Large intestine (tissue), 3 donors: Measurements from ENCODE around the gene SULT4A1. TPM values are rescaled to one million over a fixed set of nuclear protein-coding genes. Genes with fewer than 3 reads are reported as not detected.

Experiments
- DNase-seq, 2 donors: peaks; one replicate each; pipeline versions ENCODE4 v3.0.0 to v3.0.0-alpha.2; 2013
- H3K27ac ChIP-seq: one replicate; pipeline ENCODE4 v1.5.1; 2013; ENCODE audit warnings: low read length
- H3K27me3 ChIP-seq: 2 replicates; pipeline ENCODE4 v1.6.1; 2013; ENCODE audit warnings: low read length; ENCODE audit not compliant: control insufficient read depth, insufficient read depth
- H3K36me3 ChIP-seq: 2 replicates; pipeline ENCODE4 v1.6.1; 2013; ENCODE audit warnings: low read length; ENCODE audit not compliant: control insufficient read depth, insufficient read depth
- H3K4me1 ChIP-seq: one replicate; pipeline ENCODE4 v1.6.1; 2013; ENCODE audit warnings: low read length; ENCODE audit not compliant: control insufficient read depth, insufficient read depth
- H3K4me3 ChIP-seq: one replicate; pipeline ENCODE4 v1.5.1; 2013; ENCODE audit warnings: low read length
- H3K9me3 ChIP-seq: one replicate; pipeline ENCODE4 v1.6.1; 2013; ENCODE audit warnings: mild to moderate bottlenecking, low read depth, low read length, moderate library complexity; ENCODE audit not compliant: control insufficient read depth
- WGBS: methylation state at CpG from one replicate; pipeline ENCODE4 v1.1.5; 2013; ENCODE audit warnings: low lambda C conversion rate; ENCODE audit not compliant: insufficient coverage; 5-methylcytosine and 5-hydroxymethylcytosine counted together
- polyA plus RNA-seq: library from polyadenylated mRNA; unstranded; fragments of 120-200 nt; gene quantifications from one replicate; pipeline ENCODE4 v1.2.1, GENCODE V29; 2013

The SULT4A1 gene
- polyA plus RNA-seq, 1 donor, result 5.0 TPM

DNA sequence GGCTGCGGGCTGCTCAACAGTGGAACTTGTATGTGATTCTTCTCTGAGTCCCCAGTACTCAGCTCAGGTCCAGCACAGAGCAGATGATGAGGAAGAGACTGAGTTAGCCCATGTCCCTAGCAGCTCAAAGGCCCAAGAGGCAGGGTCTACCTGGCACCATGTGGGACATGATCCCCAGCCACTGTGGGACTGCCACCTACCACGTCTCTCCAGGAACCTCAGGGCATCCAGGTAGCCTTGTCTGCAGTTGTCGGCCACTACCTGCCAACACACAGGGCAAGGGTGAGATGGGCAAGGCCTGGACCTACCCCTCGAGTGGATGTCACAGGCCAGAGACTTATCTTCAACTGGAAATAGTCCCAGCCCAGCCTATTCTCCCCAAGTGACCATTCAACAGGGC, 25.1 kb upstream of the SULT4A1 start:
- H3K27ac ChIP-seq, result no peak overlapping the region
- peaks cover 43% of the 10 kb centered on the region for H3K27me3 ChIP-seq
- WGBS, result no CpG with 5 or more reads among the region's 4 CpGs
- DNase-seq, result no peak
- H3K36me3 ChIP-seq, result no peaks in the 10 kb centered on the region
- H3K9me3 ChIP-seq, result no peaks in the 10 kb centered on the region
- no peak overlapping the region for H3K4me3 ChIP-seq
- no peaks in the 10 kb centered on the region for H3K4me1 ChIP-seq

DNA sequence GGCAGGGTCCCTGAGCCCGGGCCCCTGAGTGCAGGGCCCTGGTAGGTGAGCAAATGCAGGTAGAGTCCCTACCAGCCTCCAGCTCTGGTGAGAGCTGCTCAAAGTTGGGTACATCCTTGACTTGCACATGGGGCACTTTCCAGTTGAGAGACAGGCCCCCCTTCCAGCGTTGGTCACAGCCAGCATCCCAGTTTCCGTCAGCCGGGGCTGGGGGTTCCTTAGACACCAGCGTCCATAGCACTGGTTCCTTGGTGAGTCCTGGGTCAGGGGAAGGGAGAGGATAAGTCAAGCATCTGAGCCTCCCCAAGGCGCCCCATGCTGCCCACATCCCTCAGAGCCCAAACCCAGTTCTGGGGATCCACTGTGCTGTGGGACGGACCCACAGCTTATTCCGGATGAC, 23.9 kb upstream of the SULT4A1 start:
- Histone ChIP-seq H3K36me3 (no peaks in the 10 kb centered on the region), H3K27ac (no peak overlapping the region), H3K4me1 (no peaks in the 10 kb centered on the region), H3K27me3 (peaks cover 31% of the 10 kb centered on the region), H3K9me3 (no peaks in the 10 kb centered on the region), H3K4me3 (no peak overlapping the region)
- no CpG with 5 or more reads among the region's 8 CpGs for WGBS
- DNase-seq, result no peak

DNA sequence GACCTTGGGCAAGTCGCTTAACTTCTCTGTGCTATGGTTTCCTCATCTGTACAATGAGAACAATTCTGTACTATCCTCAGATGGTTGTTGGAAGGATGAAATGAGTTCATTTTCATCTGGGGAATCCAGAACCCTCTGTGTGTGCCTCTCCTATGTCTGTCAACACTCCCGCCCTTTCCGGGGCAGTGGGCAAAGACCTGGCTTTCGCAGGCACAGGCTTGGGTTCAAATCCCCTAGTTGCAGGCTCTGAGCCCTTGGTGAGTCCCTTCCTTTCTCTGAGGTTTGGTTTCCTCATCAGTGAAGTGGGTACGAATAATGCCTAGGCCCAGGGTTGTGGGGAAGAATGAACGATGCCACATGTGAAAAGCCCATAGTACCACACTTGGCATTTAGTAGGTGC, 23.5 kb upstream of the SULT4A1 start:
- Histone ChIP-seq H3K27me3 (peaks cover 27% of the 10 kb centered on the region), H3K9me3 (no peaks in the 10 kb centered on the region), H3K27ac (no peak overlapping the region), H3K36me3 (no peaks in the 10 kb centered on the region), H3K4me1 (no peaks in the 10 kb centered on the region), H3K4me3 (no peak overlapping the region)
- WGBS, result no CpG with 5 or more reads among the region's 6 CpGs
- DNase-seq, result no peak

DNA sequence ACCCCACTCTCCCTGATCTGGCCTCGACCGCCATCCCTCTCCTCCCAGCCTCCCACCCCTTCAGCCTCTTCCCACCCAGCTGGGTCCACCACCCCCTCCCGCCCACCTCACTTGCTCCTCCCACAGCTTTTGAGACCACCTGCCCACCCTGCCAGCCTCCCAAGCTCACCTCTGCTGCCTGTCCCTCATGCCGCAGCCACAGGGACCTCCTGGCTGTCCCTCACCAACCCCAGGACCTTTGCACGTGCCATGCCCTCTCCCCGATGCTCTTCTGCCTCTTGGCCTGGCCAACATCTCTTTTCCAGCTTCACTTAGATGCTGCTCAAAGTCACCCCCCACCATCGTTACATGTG, 23.0 kb upstream of the SULT4A1 start:
- H3K4me1 ChIP-seq, result no peaks in the 10 kb centered on the region
- no peak overlapping the region for H3K27ac ChIP-seq
- DNase-seq, result no peak
- H3K27me3 ChIP-seq, result peaks cover 22% of the 10 kb centered on the region
- H3K9me3 ChIP-seq, result no peaks in the 10 kb centered on the region
- no peak overlapping the region for H3K4me3 ChIP-seq
- no CpG with 5 or more reads among the region's 7 CpGs for WGBS
- no peaks in the 10 kb centered on the region for H3K36me3 ChIP-seq

DNA sequence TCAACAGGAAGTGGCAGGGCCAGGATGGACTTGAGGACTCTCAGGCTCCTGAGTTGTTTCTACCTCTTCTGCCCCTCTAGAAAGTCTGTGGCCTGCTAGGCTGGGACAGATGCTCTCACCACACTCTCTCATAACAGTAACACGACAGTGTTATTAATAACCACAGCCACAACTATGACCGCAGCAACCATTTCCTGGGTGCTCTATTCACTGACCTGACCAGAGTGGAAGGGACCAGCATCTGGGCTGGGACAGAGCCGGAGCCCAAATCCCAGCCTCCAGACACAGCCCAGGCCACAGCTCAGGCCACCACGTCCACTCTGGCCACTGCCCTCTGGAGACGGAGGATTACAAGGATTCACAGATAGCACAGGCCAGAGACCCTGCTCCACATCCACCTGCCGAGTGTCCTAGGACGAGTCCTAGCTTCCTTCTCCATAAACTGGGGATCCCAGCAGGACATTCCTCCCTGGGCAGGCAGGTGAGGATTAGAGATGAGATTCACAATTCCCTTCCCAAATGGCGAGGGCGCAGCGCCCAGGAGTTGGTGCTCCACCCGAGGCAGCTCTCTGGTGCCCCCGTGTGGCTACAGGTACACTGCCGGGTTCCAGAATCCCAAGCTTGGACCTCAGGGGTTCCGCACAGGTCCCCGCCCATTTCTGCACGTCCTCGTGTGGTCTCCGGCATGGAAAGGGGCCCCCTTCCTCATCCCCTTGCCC, 22.4 kb upstream of the SULT4A1 start:
- no peaks in the 10 kb centered on the region for H3K9me3 ChIP-seq
- no peak overlapping the region for H3K4me3 ChIP-seq
- H3K27ac ChIP-seq, result no peak overlapping the region
- WGBS, result no CpG with 5 or more reads among the region's 18 CpGs
- no peak for DNase-seq
- no peaks in the 10 kb centered on the region for H3K36me3 ChIP-seq
- peaks cover 16% of the 10 kb centered on the region for H3K27me3 ChIP-seq
- no peaks in the 10 kb centered on the region for H3K4me1 ChIP-seq

DNA sequence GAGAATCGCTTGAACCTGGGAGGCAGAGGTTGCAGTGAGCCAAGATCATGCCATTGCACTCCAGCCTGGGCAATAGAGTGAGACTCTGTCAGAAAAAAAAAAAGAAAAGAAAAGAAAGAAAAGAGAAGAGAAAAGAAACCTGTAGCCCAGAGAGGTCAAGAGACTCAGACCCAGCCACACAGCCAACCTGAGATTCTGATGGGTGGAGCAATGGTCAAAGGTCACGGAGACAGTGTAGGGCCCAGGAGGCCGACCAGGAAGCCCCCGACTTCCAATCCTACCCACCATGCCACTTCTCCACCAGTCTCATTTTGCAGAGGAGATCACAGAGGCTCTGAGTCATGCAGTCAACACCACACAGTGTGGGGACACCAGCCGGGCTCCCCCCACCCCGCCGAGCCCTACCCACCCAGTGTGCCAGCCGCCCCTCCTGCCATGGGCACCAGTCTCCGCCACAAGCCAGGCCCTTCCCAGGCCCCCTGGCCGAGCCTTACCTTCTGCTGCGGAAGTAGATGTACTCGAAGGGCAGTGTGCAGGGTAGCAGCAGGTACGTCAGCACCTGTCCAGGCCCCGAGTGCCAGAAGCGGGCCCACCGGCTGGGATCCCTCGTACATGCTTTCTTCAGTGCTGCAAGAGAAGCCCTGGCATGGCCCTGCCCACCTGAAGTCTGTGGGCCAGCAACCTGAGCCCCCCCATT, 21.6 kb upstream of the SULT4A1 start:
- no CpG with 5 or more reads among the region's 17 CpGs for WGBS
- peaks cover 8% of the 10 kb centered on the region for H3K27me3 ChIP-seq
- H3K27ac ChIP-seq, result no peak overlapping the region
- no peak for DNase-seq
- H3K4me3 ChIP-seq, result no peak overlapping the region
- no peaks in the 10 kb centered on the region for H3K36me3 ChIP-seq
- no peaks in the 10 kb centered on the region for H3K9me3 ChIP-seq
- no peaks in the 10 kb centered on the region for H3K4me1 ChIP-seq

DNA sequence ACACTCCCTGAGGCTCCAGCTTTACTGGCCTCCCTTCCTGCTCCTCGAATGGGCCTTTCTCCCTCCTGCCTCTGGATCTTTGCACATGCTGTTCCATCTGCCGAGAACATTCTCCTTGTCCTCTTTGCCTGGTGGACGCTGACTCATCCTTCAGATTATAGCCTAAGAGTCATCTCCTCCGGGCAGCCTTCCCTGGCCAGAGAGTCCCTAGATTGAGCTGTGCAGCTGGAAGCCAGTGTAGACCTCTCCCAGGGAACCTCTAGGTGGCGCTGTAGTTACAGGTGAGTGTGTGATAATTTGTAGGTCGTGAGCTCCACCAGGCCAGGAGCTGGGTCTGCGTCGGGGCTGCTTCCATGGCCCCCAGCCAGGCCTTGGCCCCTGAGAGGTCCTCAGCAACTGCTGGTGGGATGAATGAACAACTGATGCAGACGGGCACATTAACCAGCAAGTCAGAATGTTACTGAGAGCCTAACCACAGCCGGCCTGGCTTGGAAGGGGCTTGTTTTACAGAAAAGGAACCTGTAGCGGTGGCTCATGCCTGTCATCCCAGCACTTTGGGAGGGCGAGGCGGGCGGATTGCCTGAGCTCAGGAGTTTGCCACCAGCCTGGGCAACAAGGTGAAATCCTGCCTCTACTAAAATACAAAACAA, 20.8 kb upstream of the SULT4A1 start:
- DNase-seq, result peak in 1 of 2 donors; percentile 37
- Histone ChIP-seq H3K27ac (no peak overlapping the region), H3K9me3 (no peaks in the 10 kb centered on the region), H3K4me3 (no peak overlapping the region), H3K4me1 (no peaks in the 10 kb centered on the region), H3K36me3 (no peaks in the 10 kb centered on the region), H3K27me3 (peaks cover 6% of the 10 kb centered on the region)
- no CpG with 5 or more reads among the region's 14 CpGs for WGBS

DNA sequence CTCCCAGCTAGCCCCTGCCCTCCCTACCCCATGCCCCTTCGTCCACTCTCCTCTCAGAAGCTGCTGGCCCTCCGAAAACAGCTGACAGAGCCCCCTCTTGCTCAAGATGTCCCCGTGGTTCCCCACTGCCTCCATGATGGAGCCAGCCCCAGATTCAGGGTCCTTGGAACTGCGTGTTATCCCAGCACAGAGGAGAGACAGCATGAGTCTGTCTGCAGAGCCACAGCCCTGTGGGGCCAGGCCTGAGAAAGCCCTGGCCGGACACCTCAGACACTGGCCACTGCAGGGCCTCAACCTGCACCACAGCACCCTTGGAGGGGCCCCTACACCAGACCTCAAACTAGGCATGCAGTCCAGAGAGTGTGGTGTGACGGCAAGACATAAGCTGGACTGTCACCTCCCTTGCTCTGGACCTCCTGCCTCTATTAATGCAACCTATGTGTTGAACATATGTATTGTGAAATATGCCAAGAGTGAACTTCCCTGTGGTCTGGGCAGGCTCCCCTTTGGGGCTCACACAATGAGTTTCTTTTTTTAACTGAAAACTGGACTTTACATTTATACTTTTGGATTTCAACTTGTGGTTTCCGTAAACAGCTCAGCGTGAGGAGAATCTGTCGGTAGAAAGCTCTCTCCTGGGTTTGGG, 19.9 kb upstream of the SULT4A1 start:
- Histone ChIP-seq H3K27me3 (no peaks in the 10 kb centered on the region), H3K4me1 (no peaks in the 10 kb centered on the region), H3K4me3 (no peak overlapping the region), H3K9me3 (no peaks in the 10 kb centered on the region), H3K27ac (no peak overlapping the region), H3K36me3 (no peaks in the 10 kb centered on the region)
- DNase-seq, result no peak
- 100% methylated on average over 1 of the region's 9 CpGs for WGBS

DNA sequence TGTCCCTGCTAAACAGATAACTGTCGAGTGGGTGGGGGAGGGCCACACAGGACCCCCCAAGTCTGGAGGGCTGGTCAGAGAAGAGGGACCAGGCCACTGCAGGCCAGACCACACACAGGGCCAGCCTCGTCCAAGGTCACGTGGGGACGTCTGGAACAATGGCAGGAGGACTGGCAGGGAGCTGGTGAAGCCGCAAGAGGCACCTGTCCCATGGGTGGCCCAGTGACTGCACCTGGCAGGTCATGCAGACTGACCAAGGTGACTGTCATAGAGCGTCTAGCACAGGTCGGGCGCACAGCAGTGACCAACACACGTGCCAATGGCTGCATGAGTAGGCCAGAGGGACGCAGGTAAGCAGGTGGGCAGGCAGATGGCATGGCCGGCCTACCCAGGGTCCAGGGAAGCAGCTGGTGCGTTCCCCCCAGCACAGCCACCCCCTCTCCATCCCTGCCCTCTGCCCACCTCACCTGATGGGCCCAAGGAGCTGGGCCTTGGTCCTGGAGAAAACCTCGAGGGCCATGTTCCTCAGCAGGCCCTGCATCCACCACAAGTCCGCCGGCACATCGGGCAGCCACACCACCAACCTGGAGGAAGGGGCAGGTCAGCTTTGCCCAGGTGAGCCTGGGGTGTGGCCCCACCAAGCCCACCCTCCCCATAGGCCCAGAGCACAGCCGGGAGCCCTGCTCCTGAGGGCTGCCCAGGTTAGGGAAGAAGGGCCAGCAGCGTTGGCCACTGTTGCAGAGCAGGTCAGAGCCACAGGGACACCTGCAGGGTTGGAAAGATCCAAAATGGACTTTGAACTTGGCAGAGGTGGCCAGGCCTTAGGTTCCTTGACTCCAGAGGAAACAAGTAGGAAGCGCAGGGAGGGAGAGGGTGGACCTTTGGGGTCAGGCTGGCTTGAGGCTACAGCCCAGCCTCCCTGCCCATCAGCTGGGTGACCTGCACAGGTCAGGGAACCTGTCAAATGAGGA, 19.1 kb upstream of the SULT4A1 start:
- Histone ChIP-seq H3K4me1 (no peaks in the 10 kb centered on the region), H3K9me3 (no peaks in the 10 kb centered on the region), H3K27ac (no peak overlapping the region), H3K36me3 (no peaks in the 10 kb centered on the region), H3K27me3 (peaks cover 3% of the 10 kb centered on the region), H3K4me3 (no peak overlapping the region)
- DNase-seq, result no peak
- no CpG with 5 or more reads among the region's 19 CpGs for WGBS
